Mesenchymal stem cell (in vitro differentiated cells and primary cell): ENCODE data around the gene POLD3. TPM values are rescaled to one million over a fixed set of nuclear protein-coding genes. Genes with fewer than 3 reads are reported as not detected.
A peak's percentile ranks its signal among the peaks of the same experiment; 100 is the strongest.

Experiments
- DNase-seq: peaks from one replicate; pipeline ENCODE4 v3.0.0-alpha.2; 2013
- H2AFZ ChIP-seq: one replicate; pipeline ENCODE4 v1.6.1; 2013; ENCODE audit warnings: low read depth, mild to moderate bottlenecking, control low read depth, inconsistent platforms, low read length, moderate library complexity
- H2AK5ac ChIP-seq: 2 replicates; pipeline ENCODE4 v1.6.1; 2013; ENCODE audit warnings: low read length, moderate library complexity, mild to moderate bottlenecking, inconsistent platforms; ENCODE audit not compliant: severe bottlenecking
- H2BK120ac ChIP-seq: one replicate; pipeline ENCODE4 v1.6.1; 2013; ENCODE audit warnings: low read depth, mild to moderate bottlenecking, inconsistent platforms, low read length, moderate library complexity
- H2BK12ac ChIP-seq, 2 experiments: one replicate each; pipeline ENCODE4 v1.6.1; 2013; ENCODE audit warnings: inconsistent platforms in 2 of 2, low read length in 2 of 2, mild to moderate bottlenecking in 2 of 2, moderate library complexity in 2 of 2, control low read depth in 1 of 2
- H2BK15ac ChIP-seq: one replicate; pipeline ENCODE4 v1.6.1; 2013; ENCODE audit warnings: mild to moderate bottlenecking, low read depth, inconsistent platforms; ENCODE audit not compliant: poor library complexity, severe bottlenecking
- H2BK5ac ChIP-seq: 2 replicates; pipeline ENCODE4 v1.6.1; 2013; ENCODE audit warnings: low read depth, mild to moderate bottlenecking, low read length, control low read depth, inconsistent platforms; ENCODE audit not compliant: poor library complexity, severe bottlenecking
- H3K14ac ChIP-seq, 2 experiments: one replicate each; pipeline ENCODE4 v1.6.1; 2013; ENCODE audit warnings: inconsistent platforms in 2 of 2, low read length in 2 of 2, control low read depth in 1 of 2, mild to moderate bottlenecking in 1 of 2, moderate library complexity in 1 of 2
- H3K18ac ChIP-seq, 2 experiments: one replicate each; pipeline ENCODE4 v1.6.1; 2013; ENCODE audit warnings: inconsistent platforms in 2 of 2, low read length in 2 of 2, control low read depth in 1 of 2, low read depth in 1 of 2, mild to moderate bottlenecking in 1 of 2
- H3K23ac ChIP-seq, 2 experiments: one replicate each; pipeline ENCODE4 v1.6.1; 2013; ENCODE audit warnings: inconsistent platforms in 2 of 2, low read length in 2 of 2, mild to moderate bottlenecking in 2 of 2, moderate library complexity in 2 of 2, control low read depth in 1 of 2
- H3K27ac ChIP-seq: 2 replicates; pipeline ENCODE4 v1.5.1; 2013; ENCODE audit warnings: mild to moderate bottlenecking, moderate library complexity, low read length, control low read depth, inconsistent platforms; ENCODE audit not compliant: poor library complexity, severe bottlenecking
- H3K27me3 ChIP-seq, 2 experiments: 2 replicates each; pipeline versions ENCODE4 v1.6.1 to v1.7.0; 2013; ENCODE audit warnings: low read length in 2 of 2, mild to moderate bottlenecking in 2 of 2, moderate library complexity in 2 of 2, control low read depth in 1 of 2, inconsistent platforms in 1 of 2; ENCODE audit not compliant: control insufficient read depth in 1 of 2, insufficient read depth in 1 of 2
- H3K36me3 ChIP-seq, 2 experiments: 2 replicates each; pipeline versions ENCODE4 v1.6.1 to v1.7.0; 2013; ENCODE audit warnings: low read length in 2 of 2, control low read depth in 1 of 2, inconsistent platforms in 1 of 2, low read depth in 1 of 2, mild to moderate bottlenecking in 1 of 2; ENCODE audit not compliant: insufficient read depth in 2 of 2, control insufficient read depth in 1 of 2
- H3K4ac ChIP-seq, 2 experiments: one replicate each; pipeline ENCODE4 v1.6.1; 2013; ENCODE audit warnings: inconsistent platforms in 2 of 2, low read length in 2 of 2, mild to moderate bottlenecking in 2 of 2, moderate library complexity in 2 of 2, control low read depth in 1 of 2, low read depth in 1 of 2
- H3K4me1 ChIP-seq: 2 replicates; pipeline ENCODE4 v1.6.1; 2013; ENCODE audit warnings: low read depth, low read length, control low read depth; ENCODE audit not compliant: control insufficient read depth, insufficient read depth
- H3K4me2 ChIP-seq: 2 replicates; pipeline ENCODE4 v1.6.1; 2013; ENCODE audit warnings: low read length, mild to moderate bottlenecking, inconsistent platforms; ENCODE audit not compliant: poor library complexity, severe bottlenecking
- H3K4me3 ChIP-seq, 2 experiments: 2 replicates each; pipeline versions ENCODE4 v1.5.1 to v1.7.0; 2013; ENCODE audit warnings: low read length in 2 of 2, mild to moderate bottlenecking in 2 of 2, control low read depth in 1 of 2, low read depth in 1 of 2; ENCODE audit not compliant: insufficient read depth in 1 of 2
- H3K79me1 ChIP-seq: replicated peaks from 2 replicates; pipeline ENCODE4 v1.6.1; 2013; ENCODE audit warnings: mild to moderate bottlenecking, control low read depth, low read length, inconsistent platforms; ENCODE audit not compliant: poor library complexity, severe bottlenecking
- H3K9ac ChIP-seq: 2 replicates; pipeline ENCODE4 v1.7.0; 2013; ENCODE audit warnings: mild to moderate bottlenecking, low read length, moderate library complexity
- H3K9me3 ChIP-seq: 2 replicates; pipeline ENCODE4 v1.7.0; 2013; ENCODE audit warnings: mild to moderate bottlenecking, low read length; ENCODE audit not compliant: control insufficient read depth
- H4K8ac ChIP-seq: one replicate; pipeline ENCODE4 v1.6.1; 2013; ENCODE audit warnings: inconsistent platforms, mild to moderate bottlenecking, low read length, moderate library complexity
- H4K91ac ChIP-seq: one replicate; pipeline ENCODE4 v1.6.1; 2013; ENCODE audit warnings: mild to moderate bottlenecking, low read length, inconsistent platforms
- WGBS: methylation state at CpG from one replicate; pipeline ENCODE4 v1.1.7; 2013; ENCODE audit warnings: mixed read lengths; 5-methylcytosine and 5-hydroxymethylcytosine counted together
- small RNA-seq: library from polyadenylated mRNA; stranded (forward); fragments of <200 nt; extraction: miRNeasy Mini kit (QIAGEN cat#:217004); gene quantifications from one replicate; pipeline ENCODE3, GENCODE V24; 2013; ENCODE audit warnings: low read depth

Gene POLD3

GRCh38 chr11:74687237-74688023 lies 95.0 kb downstream of the POLD3 start:
- Histone ChIP-seq H3K9ac (peak overlapping the region; percentile 39), H2BK5ac (no peak overlapping the region), H3K27ac (no peak overlapping the region), H2BK120ac (no peak overlapping the region), H3K79me1 (no peaks in the 10 kb centered on the region), H3K18ac (no peak overlapping the region), H2BK15ac (no peak overlapping the region), H3K14ac (no peak overlapping the region), H4K91ac (no peak overlapping the region), H2BK12ac (no peak overlapping the region), H4K8ac (no peak overlapping the region), H3K23ac (no peak overlapping the region), H2AK5ac (no peak overlapping the region), H3K4ac (no peak overlapping the region), H3K9me3 (no peaks in the 10 kb centered on the region), H2AFZ (no peak overlapping the region), H3K4me2 (no peak overlapping the region), H3K4me1 (peaks cover 9% of the 10 kb centered on the region), H3K36me3 (no peaks in the 10 kb centered on the region), H3K27me3 (peaks cover 0 to 5% of the 10 kb centered on the region in 2 experiments), H3K4me3 (no peak overlapping the region)
- 63% methylated on average over 6 of the region's 6 CpGs for WGBS
- DNase-seq: no peak

DNA sequence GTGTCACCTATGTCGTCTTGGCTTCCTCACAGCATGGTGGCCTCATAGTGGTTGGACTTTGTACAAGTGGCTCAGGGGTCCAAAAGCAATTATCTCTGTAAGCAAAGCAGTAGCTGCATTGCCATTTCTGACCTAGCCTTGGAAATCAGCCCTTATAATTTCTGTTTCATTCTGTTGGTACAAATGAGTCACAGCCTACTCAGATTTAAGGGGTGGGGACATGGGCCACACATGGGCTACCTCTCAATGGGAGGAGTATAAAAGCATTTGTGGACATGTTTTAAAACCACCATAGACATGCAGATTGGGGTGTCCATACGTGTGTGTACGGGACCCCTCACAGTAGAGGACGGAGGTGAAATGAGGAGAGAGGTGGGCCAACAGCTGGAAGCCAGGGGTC lies 97.3 kb downstream of the POLD3 start:
- Histone ChIP-seq H3K23ac (no peak overlapping the region), H3K27ac (no peak overlapping the region), H3K18ac (no peak overlapping the region), H2AFZ (no peak overlapping the region), H3K4me1 (no peaks in the 10 kb centered on the region), H3K79me1 (no peaks in the 10 kb centered on the region), H2BK15ac (no peak overlapping the region), H3K27me3 (peaks cover 9 to 14% of the 10 kb centered on the region in 2 experiments), H3K4me3 (no peak overlapping the region), H4K91ac (no peak overlapping the region), H2AK5ac (no peak overlapping the region), H3K4me2 (no peak overlapping the region), H2BK12ac (no peak overlapping the region), H3K36me3 (no peaks in the 10 kb centered on the region), H2BK120ac (no peak overlapping the region), H4K8ac (no peak overlapping the region), H2BK5ac (no peak overlapping the region), H3K9me3 (no peaks in the 10 kb centered on the region), H3K9ac (no peak overlapping the region), H3K14ac (no peak overlapping the region), H3K4ac (no peak overlapping the region)
- WGBS: 97% methylated on average over 4 of the region's 4 CpGs
- DNase-seq: no peak

GRCh38 chr11:74691755-74692154 lies 99.4 kb downstream of the POLD3 start:
- Histone ChIP-seq H3K4me3 (no peak overlapping the region), H2BK5ac (no peak overlapping the region), H3K9ac (no peak overlapping the region), H4K91ac (no peak overlapping the region), H2BK12ac (no peak overlapping the region), H3K79me1 (no peaks in the 10 kb centered on the region), H3K23ac (no peak overlapping the region), H3K4ac (peak overlapping the region in 1 of 2 experiments; percentile 6), H2AFZ (no peak overlapping the region), H2AK5ac (no peak overlapping the region), H3K18ac (no peak overlapping the region), H3K36me3 (no peaks in the 10 kb centered on the region), H2BK120ac (no peak overlapping the region), H3K4me1 (peaks cover 3% of the 10 kb centered on the region), H4K8ac (no peak overlapping the region), H3K27ac (no peak overlapping the region), H2BK15ac (no peak overlapping the region), H3K4me2 (no peak overlapping the region), H3K9me3 (no peaks in the 10 kb centered on the region), H3K27me3 (peaks cover 12 to 15% of the 10 kb centered on the region in 2 experiments), H3K14ac (no peak overlapping the region)
- WGBS: 73% methylated on average over 4 of the region's 4 CpGs
- DNase-seq: no peak

Small RNA genes lying within 50 kb of the gene (small RNA-seq; reads per million reads assigned to genes)
- not detected for gene RANP3
- gene RN7SKP297: not detected
